ENCODE data around the gene GLIS1. TPM values are rescaled to one million over a fixed set of nuclear protein-coding genes. Genes with fewer than 3 reads are reported as not detected.
A peak's percentile ranks its signal among the peaks of the same experiment; 100 is the strongest.

GLIS1 gene
- polyA plus RNA-seq, 3 donors from 2014 or later = not detected

DNA sequence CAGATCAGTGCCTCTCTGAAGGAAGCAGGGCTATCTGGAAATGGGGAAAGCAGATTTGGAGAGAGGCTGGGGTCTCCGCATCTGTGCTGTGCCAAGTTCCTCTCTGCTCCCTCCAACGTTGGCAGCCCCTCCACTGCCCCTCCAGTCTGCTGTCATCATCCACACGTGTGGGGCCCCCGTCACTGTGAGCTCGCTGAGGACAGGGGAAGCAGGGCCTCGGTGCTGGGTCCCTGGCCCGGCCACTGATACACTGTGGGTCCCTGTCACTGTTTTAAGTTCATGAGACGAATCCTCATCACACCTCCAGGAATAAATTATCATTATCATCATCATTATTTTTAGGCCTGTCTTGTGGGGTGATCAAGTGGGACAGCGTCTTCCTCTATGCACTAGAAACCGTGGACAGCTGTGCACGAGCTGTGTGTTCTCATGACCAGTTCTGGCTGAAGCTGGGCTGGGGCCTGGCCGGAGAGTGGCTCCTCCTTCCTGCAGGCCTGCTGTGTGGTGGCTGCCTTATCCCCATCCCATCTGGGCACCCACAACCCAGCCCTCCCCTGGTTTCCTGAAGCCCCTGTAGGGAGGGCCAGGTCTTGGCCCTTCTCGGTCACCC is 227.5 kb downstream of the GLIS1 start:
- Mint-ChIP-seq H3K27ac (no peak overlapping the region), H3K4me3 (no peak overlapping the region), H3K36me3 (no peaks in the 10 kb centered on the region), H3K4me1 (peaks cover 0 to 1% of the 10 kb centered on the region in 2 donors), H3K27me3 (ENCODE audit: low read depth in 3 of 3) (peaks cover 0 to 1% (median 0%) of the 10 kb centered on the region in 3 donors), H3K9me3 (no peaks in the 10 kb centered on the region)
- no peak for DNase-seq

DNA sequence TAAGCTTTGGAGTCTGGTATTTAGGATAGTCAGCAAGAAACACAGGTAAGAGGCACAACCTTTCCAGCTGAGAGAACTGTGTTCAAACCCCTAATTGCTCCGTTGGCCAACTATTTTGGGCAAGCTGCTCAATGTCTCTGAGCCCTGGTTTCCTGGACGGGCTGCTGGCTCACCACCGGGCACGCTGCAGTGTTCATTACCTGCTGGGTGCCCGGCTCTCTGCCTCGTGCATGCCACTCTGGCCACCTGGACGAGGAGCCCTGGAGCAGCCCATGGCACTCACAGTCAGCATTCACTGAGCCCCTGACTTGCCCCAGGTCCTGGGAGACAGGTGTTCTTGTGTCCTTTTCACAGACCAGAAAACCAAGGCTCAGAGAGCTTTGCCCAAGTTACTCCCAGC is 228.7 kb downstream of the GLIS1 start:
- Mint-ChIP-seq H3K4me3 (no peak overlapping the region), H3K27ac (no peak overlapping the region), H3K9me3 (no peaks in the 10 kb centered on the region), H3K27me3 (ENCODE audit: low read depth in 3 of 3) (no peaks in the 10 kb centered on the region), H3K4me1 (peaks cover 0 to 1% of the 10 kb centered on the region in 2 donors), H3K36me3 (no peaks in the 10 kb centered on the region)
- DNase-seq = no peak

DNA sequence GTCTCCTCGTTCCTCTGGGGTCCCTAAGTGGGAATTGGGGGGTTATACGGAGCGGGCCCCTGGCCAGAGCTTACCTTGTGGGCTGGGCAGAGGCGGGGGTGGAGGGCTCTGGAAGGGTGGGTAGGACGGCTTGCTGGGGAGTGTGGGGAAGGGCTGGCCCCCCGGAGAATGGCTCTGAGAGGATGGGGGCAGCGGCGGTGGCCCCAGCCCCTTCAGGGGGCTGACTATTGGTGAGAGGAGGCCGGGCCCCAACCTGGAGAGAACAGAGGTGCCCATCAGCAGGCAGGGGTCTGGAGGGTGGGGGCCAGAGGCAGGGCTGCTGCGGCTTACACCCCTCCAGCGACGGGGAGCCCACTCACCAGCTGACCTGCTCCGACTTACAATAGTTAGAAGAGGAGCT is 229.2 kb downstream of the GLIS1 start:
- peaks cover 0 to 1% of the 10 kb centered on the region in 2 donors for H3K4me1 Mint-ChIP-seq
- peak overlapping the region in 2 of 5 donors; percentile 48 to 58 for H3K4me3 Mint-ChIP-seq
- H3K36me3 Mint-ChIP-seq = no peaks in the 10 kb centered on the region
- no peak for DNase-seq
- H3K27ac Mint-ChIP-seq = no peak overlapping the region
- no peaks in the 10 kb centered on the region for H3K27me3 Mint-ChIP-seq (ENCODE audit: low read depth in 3 of 3)
- H3K9me3 Mint-ChIP-seq = no peaks in the 10 kb centered on the region

DNA sequence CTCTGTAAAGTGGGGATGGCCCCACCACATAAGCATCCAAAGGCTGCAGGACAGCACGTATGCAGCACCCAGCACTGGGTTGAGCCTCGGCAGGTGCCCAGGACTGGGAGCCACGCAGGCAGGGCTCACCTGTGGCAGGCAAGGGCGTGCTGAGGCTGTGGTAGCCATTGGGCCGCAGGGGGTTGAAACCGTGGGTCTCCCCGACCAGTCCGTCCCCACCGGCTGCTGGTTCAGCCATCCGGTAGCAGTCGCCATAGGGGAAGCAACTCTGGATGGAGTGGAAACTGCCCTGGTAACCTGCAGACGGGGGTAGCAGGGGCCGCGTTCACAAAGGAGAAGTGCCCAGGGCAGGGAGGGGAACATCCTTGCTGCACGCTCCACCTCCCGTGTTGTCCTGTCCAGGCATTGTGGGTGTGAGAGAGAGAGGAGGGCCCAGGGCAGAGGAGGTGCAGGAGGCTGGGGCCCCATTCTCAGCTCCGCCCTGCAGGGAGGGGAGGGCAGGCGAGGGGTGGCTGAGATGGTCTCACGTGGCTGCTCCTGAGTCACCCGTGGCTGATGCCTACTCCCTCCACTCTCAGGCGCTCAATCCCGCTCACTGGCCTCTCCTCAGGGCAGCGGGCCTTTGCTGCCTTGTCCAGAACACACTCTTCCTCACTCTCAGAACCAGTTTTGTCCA is 229.8 kb downstream of the GLIS1 start:
- no peaks in the 10 kb centered on the region for H3K9me3 Mint-ChIP-seq
- no peaks in the 10 kb centered on the region for H3K27me3 Mint-ChIP-seq (ENCODE audit: low read depth in 3 of 3)
- H3K4me1 Mint-ChIP-seq = peaks cover 0 to 1% of the 10 kb centered on the region in 2 donors
- H3K27ac Mint-ChIP-seq = no peak overlapping the region
- no peaks in the 10 kb centered on the region for H3K36me3 Mint-ChIP-seq
- peak overlapping the region in 4 of 5 donors; percentile 25 to 59 (median 53) for H3K4me3 Mint-ChIP-seq
- DNase-seq = peak; percentile 21 to 48 (median 41)

DNA sequence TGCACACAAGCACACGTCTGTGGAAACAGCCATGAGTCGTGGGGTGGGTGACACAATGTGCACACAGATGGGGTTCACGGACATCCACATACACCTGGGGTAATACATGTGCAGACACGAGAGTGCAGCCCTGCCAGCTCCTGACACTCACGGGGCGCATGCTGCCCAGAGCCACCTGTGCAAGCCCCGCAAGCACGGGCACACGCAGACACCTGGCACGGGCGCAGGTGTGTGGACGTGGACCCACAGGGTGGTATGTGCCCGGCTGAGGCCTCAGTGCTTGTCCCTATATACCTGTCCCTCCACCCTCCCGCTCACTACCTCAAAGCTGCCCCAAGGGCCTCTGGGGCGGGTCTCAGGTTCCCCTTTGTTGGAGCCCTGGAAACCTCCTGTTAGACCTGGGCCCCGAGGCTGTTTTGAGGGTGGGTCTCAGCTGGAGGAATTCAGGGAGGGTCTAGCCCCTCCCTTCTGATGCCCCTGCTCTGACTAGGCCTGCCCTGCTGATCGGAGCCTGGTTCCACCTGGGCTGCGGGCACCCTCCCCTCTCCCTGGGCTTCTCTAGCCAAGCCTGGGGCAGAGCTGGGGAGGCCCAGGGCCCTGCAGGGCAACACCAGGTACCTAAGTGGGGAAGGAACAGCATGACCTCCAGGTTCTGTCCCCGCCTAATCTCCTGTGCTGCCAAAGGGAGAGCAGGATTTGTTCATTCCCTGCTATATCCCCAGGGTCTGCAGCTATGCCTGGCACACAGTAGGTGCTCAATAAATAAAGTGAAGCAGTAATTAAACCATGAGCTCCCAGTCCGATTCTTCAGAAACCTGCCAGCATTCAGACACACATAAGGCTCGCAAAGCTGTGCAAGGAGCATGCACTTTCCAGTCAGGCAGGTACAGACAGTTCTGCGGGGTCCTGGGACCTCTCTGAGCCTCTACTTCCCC is 230.6 kb downstream of the GLIS1 start:
- no peaks in the 10 kb centered on the region for H3K36me3 Mint-ChIP-seq
- DNase-seq = no peak
- no peaks in the 10 kb centered on the region for H3K9me3 Mint-ChIP-seq
- no peak overlapping the region for H3K27ac Mint-ChIP-seq
- no peak overlapping the region for H3K4me3 Mint-ChIP-seq
- peaks cover 0 to 1% of the 10 kb centered on the region in 2 donors for H3K4me1 Mint-ChIP-seq
- no peaks in the 10 kb centered on the region for H3K27me3 Mint-ChIP-seq (ENCODE audit: low read depth in 3 of 3)

DNA sequence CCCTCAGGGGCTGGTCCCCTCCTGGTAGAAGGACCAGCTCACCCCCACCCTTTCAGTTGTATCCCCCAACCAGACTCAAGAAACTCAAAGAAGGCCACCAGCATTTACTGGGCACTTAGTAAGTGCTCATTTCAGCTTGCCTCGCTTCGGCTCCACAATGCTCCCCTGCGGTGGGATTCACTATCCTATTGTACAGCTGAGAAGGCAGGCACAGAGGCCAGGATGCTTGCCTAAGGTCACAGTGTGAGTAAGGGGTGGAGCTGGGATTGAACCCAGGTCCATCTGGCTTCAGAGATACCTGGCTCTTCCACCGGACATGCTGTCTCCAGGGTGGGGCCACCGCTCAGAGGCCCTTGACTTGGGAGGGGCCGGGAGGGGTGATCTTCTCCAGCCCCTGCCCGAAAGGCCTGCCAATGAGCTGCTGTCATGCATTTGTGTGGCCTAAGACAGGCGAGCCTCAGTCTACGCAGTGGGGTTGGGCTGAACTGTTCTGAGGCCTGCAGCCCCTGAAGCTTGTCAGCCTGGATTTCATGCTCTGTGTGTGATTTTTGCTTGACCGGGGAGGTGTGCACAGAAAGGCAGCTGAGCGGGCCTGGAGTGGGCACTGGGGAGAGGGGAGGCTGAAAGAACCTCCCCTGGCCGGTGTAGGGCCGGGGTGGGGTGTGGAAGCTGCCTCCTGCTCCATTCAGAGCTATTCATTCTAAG is 231.7 kb downstream of the GLIS1 start:
- no peaks in the 10 kb centered on the region for H3K36me3 Mint-ChIP-seq
- no peak overlapping the region for H3K27ac Mint-ChIP-seq
- peaks cover 0 to 1% of the 10 kb centered on the region in 2 donors for H3K4me1 Mint-ChIP-seq
- H3K9me3 Mint-ChIP-seq = no peaks in the 10 kb centered on the region
- DNase-seq = no peak
- H3K4me3 Mint-ChIP-seq = no peak overlapping the region
- no peaks in the 10 kb centered on the region for H3K27me3 Mint-ChIP-seq (ENCODE audit: low read depth in 3 of 3)

DNA sequence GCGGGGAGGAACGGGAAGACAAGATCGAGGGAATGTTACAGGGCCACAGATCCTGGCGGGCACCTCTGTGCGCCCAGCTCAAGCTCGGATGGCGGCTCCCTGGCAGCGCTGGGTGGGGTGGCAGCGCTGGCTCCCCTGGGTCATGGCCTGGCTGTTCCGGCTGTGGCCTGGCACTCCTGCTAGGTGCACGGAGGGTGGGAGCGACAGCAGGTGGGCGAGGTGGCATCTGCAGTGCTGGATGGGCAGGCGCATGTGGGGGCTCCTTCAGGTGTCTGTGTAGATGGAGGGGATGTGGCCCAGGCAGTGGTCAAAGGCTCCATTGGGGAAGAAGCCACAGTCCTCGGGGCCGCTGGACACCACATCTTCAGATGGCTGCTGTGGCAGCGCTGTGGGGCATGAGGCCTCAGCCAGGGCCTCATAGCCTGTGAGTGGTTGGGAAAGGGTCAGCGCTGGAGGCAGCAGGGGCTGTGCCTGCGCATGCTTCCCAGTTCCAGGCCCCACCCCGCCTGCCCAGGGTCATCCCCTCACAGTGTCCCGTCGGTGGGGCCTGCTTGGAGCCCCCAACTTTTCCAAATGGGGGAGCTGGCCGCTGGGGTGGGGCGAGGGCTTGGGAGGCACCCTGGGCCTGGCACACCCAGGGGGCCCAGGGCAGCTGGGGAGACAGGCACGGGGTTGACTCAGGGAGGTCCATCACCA is 232.5 kb downstream of the GLIS1 start:
- no peak overlapping the region for H3K4me3 Mint-ChIP-seq

DNA sequence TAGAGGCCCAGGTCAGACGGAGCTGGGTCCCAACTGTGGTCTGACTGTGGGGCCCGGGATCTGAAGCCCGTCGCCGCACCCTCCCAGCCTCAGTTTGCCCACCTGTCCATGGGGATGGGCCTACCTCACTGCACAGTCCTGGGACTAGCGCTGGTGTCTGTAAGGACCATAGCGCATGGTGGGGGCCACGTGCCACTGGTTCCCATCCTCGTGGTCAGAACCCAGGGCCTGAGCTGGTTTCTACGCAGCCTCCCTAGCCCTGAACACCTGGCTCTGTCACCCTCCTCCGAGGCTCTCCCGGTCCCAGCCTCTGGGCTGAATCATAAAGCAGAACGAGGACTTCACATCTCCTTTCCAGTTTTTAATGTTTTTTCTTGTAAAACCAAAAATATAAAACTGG is 233.1 kb downstream of the GLIS1 start:
- no peak for DNase-seq
- no peaks in the 10 kb centered on the region for H3K9me3 Mint-ChIP-seq
- H3K4me3 Mint-ChIP-seq = no peak overlapping the region
- no peak overlapping the region for H3K27ac Mint-ChIP-seq
- H3K4me1 Mint-ChIP-seq = peaks cover 0 to 1% of the 10 kb centered on the region in 2 donors
- no peaks in the 10 kb centered on the region for H3K27me3 Mint-ChIP-seq (ENCODE audit: low read depth in 3 of 3)
- no peaks in the 10 kb centered on the region for H3K36me3 Mint-ChIP-seq

More for the DNA sequence above, 232.5 kb downstream of the GLIS1 start:
- Mint-ChIP-seq H3K27ac (no peak overlapping the region), H3K4me1 (peaks cover 0 to 1% of the 10 kb centered on the region in 2 donors), H3K27me3 (ENCODE audit: low read depth in 3 of 3) (no peaks in the 10 kb centered on the region), H3K9me3 (no peaks in the 10 kb centered on the region), H3K36me3 (no peaks in the 10 kb centered on the region)
- DNase-seq = no peak

DNA sequence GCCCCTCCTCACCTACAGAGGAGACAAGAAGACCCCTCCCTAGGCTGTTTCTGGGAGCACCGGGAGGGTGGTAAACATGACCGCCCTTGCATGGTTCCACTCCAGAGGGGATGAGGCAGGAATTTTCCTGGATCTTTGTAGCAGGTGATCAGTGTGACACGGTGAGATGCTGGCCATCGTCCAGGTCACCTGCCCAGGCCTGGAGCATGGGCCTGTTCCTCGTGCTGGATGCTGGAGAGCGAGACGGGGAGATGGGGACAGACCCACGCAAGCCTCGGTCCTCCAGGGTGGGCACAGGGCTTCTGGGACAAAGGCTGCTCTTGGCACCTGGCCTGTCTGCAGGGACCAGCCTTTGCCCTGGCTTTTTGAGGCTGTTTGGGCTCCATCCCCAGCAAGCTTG is 233.6 kb downstream of the GLIS1 start:
- no peaks in the 10 kb centered on the region for H3K9me3 Mint-ChIP-seq
- H3K27me3 Mint-ChIP-seq (ENCODE audit: low read depth in 3 of 3) = no peaks in the 10 kb centered on the region
- H3K4me1 Mint-ChIP-seq = peaks cover 0 to 1% of the 10 kb centered on the region in 2 donors
- H3K27ac Mint-ChIP-seq = no peak overlapping the region
- H3K36me3 Mint-ChIP-seq = no peaks in the 10 kb centered on the region
- H3K4me3 Mint-ChIP-seq = no peak overlapping the region
- DNase-seq = no peak

DNA sequence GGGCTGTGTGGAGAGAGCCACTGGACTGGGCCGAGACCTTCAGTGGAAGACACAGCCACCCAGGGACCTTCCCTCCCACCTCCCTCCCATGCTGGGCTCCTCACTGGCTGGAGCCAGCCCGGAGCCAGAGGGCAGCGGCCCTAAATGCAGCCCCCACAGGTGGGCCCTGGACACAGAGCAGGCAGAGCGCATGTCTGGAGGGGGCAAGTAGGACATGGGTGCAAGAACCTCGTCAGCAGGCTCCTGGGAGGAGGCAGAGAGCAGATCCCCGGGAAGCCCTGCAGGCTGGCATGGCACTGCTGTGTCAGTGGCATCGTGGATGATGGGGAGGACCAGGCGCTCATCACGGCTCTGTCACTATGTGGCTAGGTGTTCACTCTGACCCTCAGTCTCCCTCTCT is 234.1 kb downstream of the GLIS1 start:
- H3K27me3 Mint-ChIP-seq (ENCODE audit: low read depth in 3 of 3) = no peaks in the 10 kb centered on the region
- no peak for DNase-seq
- no peak overlapping the region for H3K27ac Mint-ChIP-seq
- no peak overlapping the region for H3K4me3 Mint-ChIP-seq
- peaks cover 0 to 1% of the 10 kb centered on the region in 2 donors for H3K4me1 Mint-ChIP-seq
- no peaks in the 10 kb centered on the region for H3K9me3 Mint-ChIP-seq
- H3K36me3 Mint-ChIP-seq = no peaks in the 10 kb centered on the region

DNA sequence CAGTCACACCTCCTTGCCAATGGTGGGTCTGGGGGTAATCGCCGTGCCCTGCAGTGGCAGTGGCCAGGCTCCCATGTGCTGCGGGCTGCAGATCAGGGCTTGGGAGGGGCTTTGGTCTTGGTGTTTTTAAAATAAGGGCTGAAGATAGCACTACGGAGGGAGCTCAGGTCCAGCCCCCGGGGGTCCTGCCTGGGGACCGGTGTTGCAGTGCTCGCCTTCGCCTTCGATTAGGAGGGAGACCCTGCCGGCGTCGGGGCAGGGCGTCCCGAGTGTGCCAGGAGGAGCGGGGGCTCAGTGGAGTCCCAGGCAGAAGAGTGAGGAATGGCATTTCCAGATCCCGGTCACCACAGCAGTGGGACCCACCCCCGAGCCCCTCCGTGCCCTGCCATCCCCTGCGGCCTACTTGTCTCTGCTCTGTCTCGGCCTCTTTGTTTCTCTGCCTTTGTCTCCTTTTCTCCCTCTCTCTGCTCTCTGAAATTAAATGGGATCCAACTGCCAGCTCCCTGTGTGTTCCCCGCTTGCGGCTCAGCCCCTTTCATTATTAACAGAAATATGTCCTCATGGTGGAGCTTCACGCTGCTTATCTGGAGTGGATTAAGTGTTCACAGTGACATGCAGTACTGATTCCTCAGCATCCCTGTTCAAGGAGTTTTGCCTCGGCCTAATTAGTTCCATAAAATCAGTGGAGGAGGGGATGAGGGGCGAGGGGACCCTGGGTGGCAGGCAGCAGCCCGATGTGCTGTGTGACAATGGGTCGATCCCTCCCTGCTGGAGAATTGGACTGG is 235.3 kb downstream of the GLIS1 start:
- Mint-ChIP-seq H3K9me3 (no peaks in the 10 kb centered on the region), H3K27me3 (ENCODE audit: low read depth in 3 of 3) (peaks cover 0 to 1% (median 0%) of the 10 kb centered on the region in 3 donors), H3K4me3 (no peak overlapping the region), H3K36me3 (no peaks in the 10 kb centered on the region), H3K4me1 (peaks cover 9 to 10% of the 10 kb centered on the region in 2 donors), H3K27ac (no peak overlapping the region)
- no peak for DNase-seq

DNA sequence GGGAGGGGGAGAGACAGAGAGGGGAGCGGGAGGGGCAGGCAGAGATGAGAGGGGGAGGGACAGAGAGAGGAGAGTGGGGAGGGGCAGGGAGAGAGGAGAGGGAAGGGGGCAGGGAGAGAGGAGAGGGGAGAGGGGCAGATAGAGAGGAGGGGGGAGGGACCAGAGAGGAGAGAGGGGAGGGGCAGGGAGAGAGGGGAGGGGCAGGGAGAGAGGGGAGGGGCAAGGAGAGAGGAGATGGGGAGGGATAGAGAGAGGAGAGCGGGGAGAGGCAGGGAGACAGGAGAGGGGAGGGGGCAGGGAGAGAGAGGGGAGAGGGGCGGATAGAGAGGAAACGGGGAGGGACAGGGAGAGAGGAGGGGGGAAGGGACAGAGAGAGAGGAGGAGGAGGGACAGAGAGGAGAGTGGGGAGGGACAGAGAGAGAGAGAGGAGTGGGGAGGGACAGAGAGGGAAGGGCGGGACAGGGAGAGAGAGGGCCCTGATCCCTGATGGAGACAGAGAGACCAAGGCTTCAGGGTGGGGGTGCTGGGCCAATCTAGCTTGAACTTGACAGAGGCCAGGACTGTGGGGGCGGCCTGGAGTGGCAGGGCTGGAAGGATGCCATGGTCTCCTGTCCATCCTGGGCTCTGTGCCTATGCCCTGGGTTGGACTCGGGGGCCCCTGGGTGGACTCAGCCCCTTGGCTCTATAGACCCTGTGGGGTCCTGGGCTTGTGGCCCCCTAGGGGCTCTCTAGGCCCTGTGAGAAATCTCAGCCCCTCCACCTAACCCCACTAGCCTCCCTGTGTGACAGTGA is 236.1 kb downstream of the GLIS1 start:
- Mint-ChIP-seq H3K4me1 (peaks cover 9 to 10% of the 10 kb centered on the region in 2 donors), H3K36me3 (no peaks in the 10 kb centered on the region), H3K4me3 (no peak overlapping the region), H3K27ac (no peak overlapping the region), H3K27me3 (ENCODE audit: low read depth in 3 of 3) (peaks cover 0 to 1% (median 0%) of the 10 kb centered on the region in 3 donors), H3K9me3 (no peaks in the 10 kb centered on the region)
- DNase-seq = no peak
